ENCODE results near the gene STARD3NL.

The STARD3NL gene

GRCh38 chr7:38178004-38178694 is at the start of gene STARD3NL:
Gene STARD3NL, plus strand, starts transcription at chr7:38178245. Its CDS starts 29,260 bp downstream, at chr7:38207505.
- peak within 1 kb of the TSS; percentile 79 for H3K9ac ChIP-seq (ENCODE audit: insufficient read length)
- H3K9me3 ChIP-seq (ENCODE audit: low read depth, low read length) = no peaks in the 10 kb centered on the region
- H3K36me3 ChIP-seq (ENCODE audit: insufficient read depth, low read length) = no peaks in the 10 kb centered on the region
- H3K4me3 ChIP-seq = peak within 1 kb of the TSS; percentile 95
- no peak for TF ChIP-seq EZH2 (IDR thresholded peaks at IDR 0.05)
- TF ChIP-seq POLR2AphosphoS5 (IDR thresholded peaks at IDR 0.05; ENCODE audit: borderline replicate concordance, low read depth, low read length) = peak; percentile 82; the same call in 1 of the 2 replicates
- no peak within 1 kb of the TSS; the same call in 1 of the 2 replicates for H3K27ac ChIP-seq
- peak; percentile 100 for DNase-seq (ENCODE audit: low read depth, low spot score)

GRCh38 chr7:38129162-38129561 is 48.9 kb upstream of the STARD3NL start:
- no peaks in the 10 kb centered on the region for H3K9me3 ChIP-seq (ENCODE audit: low read depth, low read length)
- H3K36me3 ChIP-seq (ENCODE audit: insufficient read depth, low read length) = no peaks in the 10 kb centered on the region
- H3K9ac ChIP-seq (ENCODE audit: insufficient read length) = no peak overlapping the region
- H3K4me3 ChIP-seq = no peak overlapping the region
- no peak overlapping the region for H3K27ac ChIP-seq
- DNase-seq (ENCODE audit: low read depth, low spot score) = no peak
- no peak for TF ChIP-seq EZH2 (IDR thresholded peaks at IDR 0.05)
- no peak for TF ChIP-seq POLR2AphosphoS5 (IDR thresholded peaks at IDR 0.05; ENCODE audit: borderline replicate concordance, low read depth, low read length)
- no peak for TF ChIP-seq FOXP2 (optimal IDR thresholded peaks at IDR 0.05; ENCODE audit: control extremely low read depth, extremely low read length, insufficient read depth)

- Histone ChIP-seq H3K4me3 (no peak overlapping the region), H3K27ac (no peak overlapping the region), H3K36me3 (ENCODE audit: insufficient read depth, low read length) (no peaks in the 10 kb centered on the region), H3K9me3 (ENCODE audit: low read depth, low read length) (no peaks in the 10 kb centered on the region), H3K9ac (ENCODE audit: insufficient read length) (no peak overlapping the region)
- TF ChIP-seq FOXP2 (optimal IDR thresholded peaks at IDR 0.05; ENCODE audit: control extremely low read depth, extremely low read length, insufficient read depth) = no peak
- TF ChIP-seq EZH2 (IDR thresholded peaks at IDR 0.05) = no peak
- no peak for TF ChIP-seq POLR2AphosphoS5 (IDR thresholded peaks at IDR 0.05; ENCODE audit: borderline replicate concordance, low read depth, low read length)
- DNase-seq (ENCODE audit: low read depth, low spot score) = no peak
Measured at GRCh38 chr7:38129579-38129978, 48.5 kb upstream of the STARD3NL start.

- Histone ChIP-seq H3K36me3 (ENCODE audit: insufficient read depth, low read length) (no peaks in the 10 kb centered on the region), H3K9me3 (ENCODE audit: low read depth, low read length) (no peaks in the 10 kb centered on the region), H3K27ac (no peak overlapping the region), H3K4me3 (no peak overlapping the region), H3K9ac (ENCODE audit: insufficient read length) (no peak overlapping the region)
- DNase-seq (ENCODE audit: low read depth, low spot score) = no peak
- TF ChIP-seq FOXP2 (optimal IDR thresholded peaks at IDR 0.05; ENCODE audit: control extremely low read depth, extremely low read length, insufficient read depth) = no peak
- no peak for TF ChIP-seq EZH2 (IDR thresholded peaks at IDR 0.05)
- TF ChIP-seq POLR2AphosphoS5 (IDR thresholded peaks at IDR 0.05; ENCODE audit: borderline replicate concordance, low read depth, low read length) = no peak
Measured at GRCh38 chr7:38138171-38138570, 39.9 kb upstream of the STARD3NL start.

- no peaks in the 10 kb centered on the region for H3K9me3 ChIP-seq (ENCODE audit: low read depth, low read length)
- no peak overlapping the region for H3K4me3 ChIP-seq
- DNase-seq (ENCODE audit: low read depth, low spot score) = no peak
- H3K27ac ChIP-seq = no peak overlapping the region
- no peaks in the 10 kb centered on the region for H3K36me3 ChIP-seq (ENCODE audit: insufficient read depth, low read length)
- H3K9ac ChIP-seq (ENCODE audit: insufficient read length) = no peak overlapping the region
- TF ChIP-seq POLR2AphosphoS5 (IDR thresholded peaks at IDR 0.05; ENCODE audit: borderline replicate concordance, low read depth, low read length) = no peak
- no peak for TF ChIP-seq FOXP2 (optimal IDR thresholded peaks at IDR 0.05; ENCODE audit: control extremely low read depth, extremely low read length, insufficient read depth)
- TF ChIP-seq EZH2 (IDR thresholded peaks at IDR 0.05) = no peak
Measured at GRCh38 chr7:38141187-38141586, 36.9 kb upstream of the STARD3NL start.

GRCh38 chr7:38142736-38143135 is 35.3 kb upstream of the STARD3NL start:
- no peaks in the 10 kb centered on the region for H3K36me3 ChIP-seq (ENCODE audit: insufficient read depth, low read length)
- H3K9ac ChIP-seq (ENCODE audit: insufficient read length) = no peak overlapping the region
- no peak for DNase-seq (ENCODE audit: low read depth, low spot score)
- H3K27ac ChIP-seq = no peak overlapping the region
- H3K9me3 ChIP-seq (ENCODE audit: low read depth, low read length) = no peaks in the 10 kb centered on the region
- H3K4me3 ChIP-seq = no peak overlapping the region
- TF ChIP-seq FOXP2 (optimal IDR thresholded peaks at IDR 0.05; ENCODE audit: control extremely low read depth, extremely low read length, insufficient read depth) = no peak
- TF ChIP-seq POLR2AphosphoS5 (IDR thresholded peaks at IDR 0.05; ENCODE audit: borderline replicate concordance, low read depth, low read length) = no peak
- TF ChIP-seq EZH2 (IDR thresholded peaks at IDR 0.05) = no peak

- no peaks in the 10 kb centered on the region for H3K36me3 ChIP-seq (ENCODE audit: insufficient read depth, low read length)
- TF ChIP-seq POLR2AphosphoS5 (IDR thresholded peaks at IDR 0.05; ENCODE audit: borderline replicate concordance, low read depth, low read length) = no peak
- TF ChIP-seq EZH2 (IDR thresholded peaks at IDR 0.05) = no peak
- TF ChIP-seq FOXP2 (optimal IDR thresholded peaks at IDR 0.05; ENCODE audit: control extremely low read depth, extremely low read length, insufficient read depth) = no peak
- no peaks in the 10 kb centered on the region for H3K9me3 ChIP-seq (ENCODE audit: low read depth, low read length)
- no peak for DNase-seq (ENCODE audit: low read depth, low spot score)
- no peak overlapping the region for H3K27ac ChIP-seq
- no peak overlapping the region for H3K9ac ChIP-seq (ENCODE audit: insufficient read length)
- H3K4me3 ChIP-seq = no peak overlapping the region
Measured at GRCh38 chr7:38147005-38147404, 31.0 kb upstream of the STARD3NL start.

GRCh38 chr7:38151556-38151955 is 26.5 kb upstream of the STARD3NL start:
- no peak overlapping the region for H3K9ac ChIP-seq (ENCODE audit: insufficient read length)
- TF ChIP-seq EZH2 (IDR thresholded peaks at IDR 0.05) = no peak
- no peak for TF ChIP-seq POLR2AphosphoS5 (IDR thresholded peaks at IDR 0.05; ENCODE audit: borderline replicate concordance, low read depth, low read length)
- no peak for TF ChIP-seq FOXP2 (optimal IDR thresholded peaks at IDR 0.05; ENCODE audit: control extremely low read depth, extremely low read length, insufficient read depth)
- no peaks in the 10 kb centered on the region for H3K36me3 ChIP-seq (ENCODE audit: insufficient read depth, low read length)
- H3K9me3 ChIP-seq (ENCODE audit: low read depth, low read length) = no peaks in the 10 kb centered on the region; the same call in 1 of the 2 replicates
- no peak for DNase-seq (ENCODE audit: low read depth, low spot score)
- no peak overlapping the region for H3K4me3 ChIP-seq
- H3K27ac ChIP-seq = no peak overlapping the region

- TF ChIP-seq EZH2 (IDR thresholded peaks at IDR 0.05) = no peak
- TF ChIP-seq POLR2AphosphoS5 (IDR thresholded peaks at IDR 0.05; ENCODE audit: borderline replicate concordance, low read depth, low read length) = no peak
- TF ChIP-seq FOXP2 (optimal IDR thresholded peaks at IDR 0.05; ENCODE audit: control extremely low read depth, extremely low read length, insufficient read depth) = no peak
- no peak overlapping the region for H3K9ac ChIP-seq (ENCODE audit: insufficient read length)
- DNase-seq (ENCODE audit: low read depth, low spot score) = no peak
- H3K27ac ChIP-seq = no peak overlapping the region
- no peaks in the 10 kb centered on the region; the same call in 1 of the 2 replicates for H3K9me3 ChIP-seq (ENCODE audit: low read depth, low read length)
- H3K4me3 ChIP-seq = no peak overlapping the region
- H3K36me3 ChIP-seq (ENCODE audit: insufficient read depth, low read length) = no peaks in the 10 kb centered on the region
Measured at GRCh38 chr7:38153515-38153914, 24.5 kb upstream of the STARD3NL start.
